HUES64 (cell line): Measurements from ENCODE around the gene NCAPH2.
A peak's percentile ranks its signal among the peaks of the same experiment; 100 is the strongest.

Experiments used
- H3K27ac ChIP-seq: 2 replicates; pipeline ENCODE4 v1.7.0; 2013; ENCODE audit warnings: low read depth, low read length, inconsistent platforms
- H3K27me3 ChIP-seq: 2 replicates; pipeline ENCODE4 v1.6.1; 2013; ENCODE audit warnings: mild to moderate bottlenecking, low read length; ENCODE audit not compliant: insufficient read depth
- H3K36me3 ChIP-seq: 2 replicates; pipeline ENCODE4 v1.6.1; 2013; ENCODE audit warnings: mild to moderate bottlenecking, low read length; ENCODE audit not compliant: insufficient read depth
- H3K4me1 ChIP-seq: 2 replicates; pipeline ENCODE4 v1.6.1; 2013; ENCODE audit warnings: mild to moderate bottlenecking, low read length, moderate library complexity; ENCODE audit not compliant: insufficient read depth
- H3K4me3 ChIP-seq: 2 replicates; pipeline ENCODE4 v1.5.1; 2013; ENCODE audit warnings: mild to moderate bottlenecking, low read length, moderate library complexity
- H3K9ac ChIP-seq: 2 replicates; pipeline ENCODE4 v1.6.1; 2013; ENCODE audit warnings: mild to moderate bottlenecking, low read depth, low read length
- H3K9me3 ChIP-seq: 2 replicates; pipeline ENCODE4 v1.6.1; 2013; ENCODE audit warnings: low read depth, low read length; ENCODE audit not compliant: insufficient read depth
- WGBS: fragments of 150-250, 120-280 bp; methylation state at CpG from one replicate; pipeline ENCODE4 v1.1.7; 2013; ENCODE audit warnings: missing lambda C conversion rate; 5-methylcytosine and 5-hydroxymethylcytosine counted together

NCAPH2 gene

GRCh38 chr22:50500452-50500851, 7.6 kb upstream of the NCAPH2 start:
- H3K4me3 ChIP-seq: no peak overlapping the region
- no peak overlapping the region for H3K27ac ChIP-seq
- H3K36me3 ChIP-seq: peaks cover 6% of the 10 kb centered on the region
- H3K4me1 ChIP-seq: no peaks in the 10 kb centered on the region
- no peaks in the 10 kb centered on the region for H3K27me3 ChIP-seq
- 95% methylated on average over 12 of the region's 12 CpGs for WGBS
- no peaks in the 10 kb centered on the region for H3K9me3 ChIP-seq
- no peak overlapping the region for H3K9ac ChIP-seq

DNA sequence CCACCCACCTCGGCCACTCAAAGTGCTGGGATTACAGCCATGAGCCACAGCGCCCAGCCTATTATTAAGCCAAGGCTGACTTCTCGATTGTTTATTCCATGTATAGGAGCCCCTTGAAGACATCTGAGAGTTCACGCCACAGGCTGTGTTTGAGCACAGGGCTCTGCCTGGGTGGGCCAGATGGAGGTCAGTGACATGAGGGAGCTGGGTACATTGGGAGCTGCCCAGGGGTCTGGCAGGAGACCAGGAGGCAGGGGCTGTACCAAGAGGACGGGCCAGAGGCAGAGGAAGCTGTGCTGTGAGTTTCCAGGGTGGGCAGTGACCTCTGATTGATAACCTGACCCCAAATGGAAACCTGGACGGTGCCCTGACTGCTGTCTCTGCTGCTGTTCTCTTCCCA, 5.9 kb upstream of the NCAPH2 start:
- Histone ChIP-seq H3K4me3 (no peak overlapping the region), H3K36me3 (peaks cover 11% of the 10 kb centered on the region), H3K4me1 (no peaks in the 10 kb centered on the region; the same call in 1 of the 2 replicates), H3K27me3 (no peaks in the 10 kb centered on the region), H3K9me3 (no peaks in the 10 kb centered on the region), H3K9ac (no peak overlapping the region), H3K27ac (no peak overlapping the region)
- WGBS: 92% methylated on average over 6 of the region's 6 CpGs

GRCh38 chr22:50502628-50503474, 5.2 kb upstream of the NCAPH2 start:
- H3K4me1 ChIP-seq: no peaks in the 10 kb centered on the region; the same call in 1 of the 2 replicates
- H3K27ac ChIP-seq: no peak overlapping the region
- H3K36me3 ChIP-seq: peaks cover 11% of the 10 kb centered on the region
- H3K9ac ChIP-seq: no peak overlapping the region
- H3K27me3 ChIP-seq: no peaks in the 10 kb centered on the region
- WGBS: 95% methylated on average over 24 of the region's 24 CpGs
- no peaks in the 10 kb centered on the region for H3K9me3 ChIP-seq
- H3K4me3 ChIP-seq: no peak overlapping the region

DNA sequence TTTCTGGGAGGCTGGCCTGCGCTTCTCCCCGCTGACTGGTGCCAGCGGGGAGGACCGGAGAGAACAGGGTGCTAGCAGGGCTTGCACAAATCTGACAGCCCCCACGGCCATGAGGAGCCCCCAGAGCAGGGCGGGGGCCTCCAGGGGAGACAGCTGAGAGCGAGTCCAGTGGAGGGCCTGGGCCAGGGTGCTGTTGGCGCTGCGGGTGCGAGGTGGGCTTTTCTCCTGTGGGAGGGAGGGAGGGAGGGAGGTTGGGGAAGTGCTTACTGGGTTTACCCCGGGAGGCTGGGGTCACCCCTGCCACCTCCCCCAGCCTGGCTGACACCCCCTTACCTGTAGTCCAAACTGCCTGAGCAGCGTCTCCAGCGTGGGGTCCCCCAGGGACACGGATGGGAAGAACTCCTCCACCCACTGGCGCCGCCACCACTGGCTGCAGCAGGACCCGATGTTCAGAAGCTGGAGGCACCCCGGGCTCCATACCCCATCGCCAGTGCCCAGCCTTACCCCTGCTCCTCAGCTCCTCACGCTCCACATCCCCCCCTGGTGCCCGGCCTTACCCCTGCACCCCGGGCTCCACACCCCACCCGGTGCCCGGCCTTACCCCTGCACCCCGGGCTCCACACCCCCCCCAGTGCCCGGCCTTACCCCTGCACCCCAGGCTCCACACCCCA, 4.4 kb upstream of the NCAPH2 start:
- peaks cover 11% of the 10 kb centered on the region for H3K36me3 ChIP-seq
- WGBS: 95% methylated on average over 25 of the region's 26 CpGs
- H3K4me3 ChIP-seq: no peak overlapping the region
- H3K9me3 ChIP-seq: no peaks in the 10 kb centered on the region
- H3K27me3 ChIP-seq: no peaks in the 10 kb centered on the region
- H3K9ac ChIP-seq: no peak overlapping the region
- no peak overlapping the region for H3K27ac ChIP-seq
- H3K4me1 ChIP-seq: no peaks in the 10 kb centered on the region; the same call in 1 of the 2 replicates

GRCh38 chr22:50504369-50505211, 3.4 kb upstream of the NCAPH2 start:
- Histone ChIP-seq H3K4me1 (peaks cover 7% of the 10 kb centered on the region), H3K27me3 (no peaks in the 10 kb centered on the region), H3K36me3 (peaks cover 11% of the 10 kb centered on the region), H3K4me3 (no peak overlapping the region), H3K9ac (no peak overlapping the region), H3K27ac (no peak overlapping the region), H3K9me3 (no peaks in the 10 kb centered on the region)
- 95% methylated on average over 43 of the region's 44 CpGs for WGBS

- Histone ChIP-seq H3K9ac (no peak overlapping the region), H3K9me3 (no peaks in the 10 kb centered on the region), H3K27me3 (no peaks in the 10 kb centered on the region), H3K4me1 (peaks cover 7% of the 10 kb centered on the region), H3K27ac (no peak overlapping the region), H3K36me3 (peaks cover 11% of the 10 kb centered on the region), H3K4me3 (no peak overlapping the region)
- 93% methylated on average over 14 of the region's 14 CpGs for WGBS
Observed at GRCh38 chr22:50505276-50505775, 2.7 kb upstream of the NCAPH2 start.

GRCh38 chr22:50505776-50506610, 2.0 kb upstream of the NCAPH2 start:
- Histone ChIP-seq H3K9me3 (no peaks in the 10 kb centered on the region), H3K27ac (no peak overlapping the region), H3K9ac (no peak overlapping the region), H3K4me1 (peaks cover 7% of the 10 kb centered on the region), H3K36me3 (peaks cover 11% of the 10 kb centered on the region), H3K4me3 (no peak overlapping the region), H3K27me3 (no peaks in the 10 kb centered on the region)
- 84% methylated on average over 41 of the region's 41 CpGs for whole genome bisulfite sequencing

- Histone ChIP-seq H3K27me3 (no peaks in the 10 kb centered on the region), H3K9ac (peak overlapping the region; percentile 86), H3K27ac (no peak overlapping the region; the same call in 1 of the 2 replicates), H3K4me3 (peak overlapping the region; percentile 99), H3K9me3 (no peaks in the 10 kb centered on the region), H3K36me3 (peaks cover 11% of the 10 kb centered on the region), H3K4me1 (peaks cover 7% of the 10 kb centered on the region)
- 35% methylated on average over 21 of the region's 21 CpGs for WGBS
Observed at GRCh38 chr22:50506611-50507420, 1.2 kb upstream of the NCAPH2 start.

GRCh38 chr22:50507421-50507990, 518 bp upstream of the NCAPH2 start, which contains the start of gene LMF2:
TSS of gene LMF2 (minus strand) at chr22:50507702. CDS start at chr22:50507675, 27 bp downstream.
- Histone ChIP-seq H3K4me3 (peak within 1 kb of the TSS; percentile 99), H3K27me3 (no peaks in the 10 kb centered on the region), H3K27ac (peak within 1 kb of the TSS; percentile 97), H3K9me3 (no peaks in the 10 kb centered on the region), H3K36me3 (peaks cover 16% of the 10 kb centered on the region), H3K4me1 (peaks cover 7% of the 10 kb centered on the region), H3K9ac (peak within 1 kb of the TSS; percentile 96)
- WGBS: under 1% methylated on average over 32 of the region's 62 CpGs
